HG03025 (cell line): ENCODE results near the gene FOXP1.
"Not testable (repeated sequence)": the region's sequence is repeated elsewhere in the genome, so short reads cannot be mapped to it uniquely, and the experiment has no call there.

Experiments used
- ATAC-seq: cut with Tn5 transposase; IDR thresholded peaks from one replicate; pipeline ENCODE4 v1.9.1; 2021; ENCODE audit warnings: mild to moderate bottlenecking, moderate library complexity; ENCODE audit not compliant: unreplicated experiment, low FRiP score

The FOXP1 gene

GRCh38 chr3:70982700-70983140 lies 600.8 kb downstream of the FOXP1 start:
- ATAC-seq = no peak

- ATAC-seq = no peak
These were observed 601.2 kb downstream of the FOXP1 start for GRCh38 chr3:70982284-70982683.

GRCh38 chr3:70981231-70981880 lies 602.2 kb downstream of the FOXP1 start:
- ATAC-seq = no peak

GRCh38 chr3:70980646-70981170 lies 602.8 kb downstream of the FOXP1 start:
- ATAC-seq = no peak

GRCh38 chr3:70979983-70980645 lies 603.4 kb downstream of the FOXP1 start:
- no peak for ATAC-seq

GRCh38 chr3:70977712-70978111 lies 605.8 kb downstream of the FOXP1 start:
- no peak for ATAC-seq

- not testable (repeated sequence) for ATAC-seq
These were observed 607.5 kb downstream of the FOXP1 start for GRCh38 chr3:70975981-70976380.

- no peak for ATAC-seq
These were observed 608.8 kb downstream of the FOXP1 start for GRCh38 chr3:70974747-70975146.

GRCh38 chr3:70973558-70973957 lies 610.0 kb downstream of the FOXP1 start:
- ATAC-seq = no peak

- ATAC-seq = no peak
These were observed 610.7 kb downstream of the FOXP1 start for GRCh38 chr3:70972855-70973254.

- no peak for ATAC-seq
These were observed 612.6 kb downstream of the FOXP1 start for GRCh38 chr3:70970952-70971351.

- ATAC-seq = no peak
These were observed 613.4 kb downstream of the FOXP1 start for GRCh38 chr3:70970171-70970570.

- no peak for ATAC-seq
These were observed 619.9 kb downstream of the FOXP1 start for GRCh38 chr3:70963431-70964275.

GRCh38 chr3:70959506-70960291 lies 623.8 kb downstream of the FOXP1 start:
- ATAC-seq = no peak

GRCh38 chr3:70952033-70952747 lies 631.3 kb downstream of the FOXP1 start:
- no peak for ATAC-seq

GRCh38 chr3:70951316-70951715 lies 632.2 kb downstream of the FOXP1 start:
- ATAC-seq = no peak

GRCh38 chr3:70947579-70947978 lies 635.9 kb downstream of the FOXP1 start:
- ATAC-seq = no peak

- ATAC-seq = no peak
These were observed 639.6 kb downstream of the FOXP1 start for GRCh38 chr3:70943886-70944285.

GRCh38 chr3:70933105-70933810 lies 650.3 kb downstream of the FOXP1 start:
- ATAC-seq = no peak
